Measurements from ENCODE around the gene NRBF2. TPM values are rescaled to one million over a fixed set of nuclear protein-coding genes. Genes with fewer than 3 reads are reported as not detected.

NRBF2 gene
- total RNA-seq, 1 experiment from 2014 or later = 24.8 TPM

- BruUV-seq (replicated peaks) = no TSS peak
- no peak overlapping the region for H3K4me3 ChIP-seq (ENCODE audit: low read depth, low read length, poor library complexity, severe bottlenecking)
- no peak overlapping the region for H3K27ac ChIP-seq (ENCODE audit: low read depth, low read length, poor library complexity, severe bottlenecking)
- POLR2A ChIA-PET (ENCODE audit: low non-redundant PET) = no interaction called here
- peak; percentile 58 for DNase-seq (ENCODE audit: low spot score)
- H3K27me3 ChIP-seq (replicated peaks; ENCODE audit: insufficient read depth, low read depth, low read length, poor library complexity) = no peaks in the 10 kb centered on the region
- no peaks in the 10 kb centered on the region for H3K9me3 ChIP-seq (ENCODE audit: low read depth, low read length, poor library complexity, severe bottlenecking)
- peaks cover 44% of the 10 kb centered on the region for H3K36me3 ChIP-seq (ENCODE audit: insufficient read depth, low read length, poor library complexity, severe bottlenecking)
- CTCF ChIA-PET = no interaction called here
- TF ChIP-seq EZH2 (IDR thresholded peaks at IDR 0.05; ENCODE audit: borderline replicate concordance, low read depth, low read length, poor library complexity, severe bottlenecking) = no peak
- peaks cover 54% of the 10 kb centered on the region for H3K4me1 ChIP-seq (ENCODE audit: insufficient read depth, low read length, poor library complexity, severe bottlenecking)
- intact Hi-C loops (cut with micrococcal nuclease; ENCODE audit: unreplicated experiment) = no loop called here
These were observed 64.4 kb downstream of the NRBF2 start for GRCh38 chr10:63197344-63198092.

- no peaks in the 10 kb centered on the region for H3K27me3 ChIP-seq (replicated peaks; ENCODE audit: insufficient read depth, low read depth, low read length, poor library complexity)
- H3K9me3 ChIP-seq (ENCODE audit: low read depth, low read length, poor library complexity, severe bottlenecking) = no peaks in the 10 kb centered on the region
- BruUV-seq (replicated peaks) = no TSS peak
- intact Hi-C loops (cut with micrococcal nuclease; ENCODE audit: unreplicated experiment) = loop anchor here (5.0 to 10.0 kb wide), 2 partner anchors 265 to 428 kb away; partner anchors contain the start of gene JMJD1C
- POLR2A ChIA-PET (ENCODE audit: low non-redundant PET) = interaction anchor here (0.5 kb wide), 1 partner anchor 47 kb away, joined by 3 read pairs; no protein-coding TSS in a partner anchor
- CTCF ChIA-PET = interaction anchor here (1.2 to 1.7 kb wide), 2 partner anchors 430 to 520 kb away, joined by 4 to 6 read pairs; no protein-coding TSS in a partner anchor
- TF ChIP-seq EZH2 (IDR thresholded peaks at IDR 0.05; ENCODE audit: borderline replicate concordance, low read depth, low read length, poor library complexity, severe bottlenecking) (no peak), CTCF (conservative IDR thresholded peaks at IDR 0.05; ENCODE audit: low read depth, low read length) (no peak)
- peaks cover 68% of the 10 kb centered on the region for H3K4me1 ChIP-seq (ENCODE audit: insufficient read depth, low read length, poor library complexity, severe bottlenecking)
- no peak overlapping the region for H3K27ac ChIP-seq (ENCODE audit: low read depth, low read length, poor library complexity, severe bottlenecking)
- no peak for DNase-seq (ENCODE audit: low spot score)
- H3K36me3 ChIP-seq (ENCODE audit: insufficient read depth, low read length, poor library complexity, severe bottlenecking) = peaks cover 24% of the 10 kb centered on the region
- no peak overlapping the region for H3K4me3 ChIP-seq (ENCODE audit: low read depth, low read length, poor library complexity, severe bottlenecking)
These were observed 66.6 kb downstream of the NRBF2 start for GRCh38 chr10:63199716-63200115.

- intact Hi-C loops (cut with micrococcal nuclease; ENCODE audit: unreplicated experiment) = loop anchor here (5.0 to 10.0 kb wide), 2 partner anchors 264 to 427 kb away; partner anchors contain the start of gene JMJD1C
- CTCF ChIA-PET = interaction anchor here (0.6 to 1.7 kb wide), 4 partner anchors 34 to 520 kb away, joined by 3 to 6 read pairs (median 4); no protein-coding TSS in a partner anchor
- Histone ChIP-seq H3K4me1 (ENCODE audit: insufficient read depth, low read length, poor library complexity, severe bottlenecking) (peaks cover 75% of the 10 kb centered on the region), H3K27me3 (replicated peaks; ENCODE audit: insufficient read depth, low read depth, low read length, poor library complexity) (no peaks in the 10 kb centered on the region), H3K27ac (ENCODE audit: low read depth, low read length, poor library complexity, severe bottlenecking) (peak overlapping the region; percentile 48), H3K36me3 (ENCODE audit: insufficient read depth, low read length, poor library complexity, severe bottlenecking) (peaks cover 21% of the 10 kb centered on the region), H3K4me3 (ENCODE audit: low read depth, low read length, poor library complexity, severe bottlenecking) (peak overlapping the region; percentile 7), H3K9me3 (ENCODE audit: low read depth, low read length, poor library complexity, severe bottlenecking) (no peaks in the 10 kb centered on the region)
- TF ChIP-seq EZH2 (IDR thresholded peaks at IDR 0.05; ENCODE audit: borderline replicate concordance, low read depth, low read length, poor library complexity, severe bottlenecking) = no peak
- TF ChIP-seq CTCF (conservative IDR thresholded peaks at IDR 0.05; ENCODE audit: low read depth, low read length) = no peak
- POLR2A ChIA-PET (ENCODE audit: low non-redundant PET) = interaction anchor here (0.6 kb wide), 1 partner anchor 34 kb away, joined by 3 read pairs; no protein-coding TSS in a partner anchor
- DNase-seq (ENCODE audit: low spot score) = peak; percentile 92
- BruUV-seq (replicated peaks) = no TSS peak
These were observed 67.3 kb downstream of the NRBF2 start for GRCh38 chr10:63200431-63200830.
